GM12865 (cell line): ENCODE data around the gene EIF1AX.

Experiments used
- DNase-seq: peaks from one replicate; pipeline ENCODE4 v3.0.0; 2010; ENCODE audit warnings: low read depth
- H3K4me3 ChIP-seq: 2 replicates; pipeline ENCODE4 v1.5.1; 2011; ENCODE audit warnings: mild to moderate bottlenecking, low read depth, low read length, control low read depth
- CTCF ChIP-seq: IDR thresholded peaks from 2 replicates; pipeline ENCODE4 v1.5.1; 2011; ENCODE audit warnings: low read length, control low read depth, low read depth, inconsistent platforms; ENCODE audit not compliant: insufficient read depth; ENCODE audit errors: missing control alignments

Gene EIF1AX

GRCh38 chrX:20116087-20116576 is 25.5 kb downstream of the EIF1AX start:
- H3K4me3 ChIP-seq, result no peak overlapping the region
- TF ChIP-seq CTCF, result no peak

GRCh38 chrX:20112022-20112774 is 29.4 kb downstream of the EIF1AX start:
- DNase-seq, result no peak
- no peak for TF ChIP-seq CTCF
- no peak overlapping the region for H3K4me3 ChIP-seq

More at GRCh38 chrX:20116087-20116576, 25.5 kb downstream of the EIF1AX start:
- DNase-seq, result no peak

- DNase-seq, result no peak
- no peak for TF ChIP-seq CTCF
- no peak overlapping the region for H3K4me3 ChIP-seq
These were observed 30.4 kb downstream of the EIF1AX start for GRCh38 chrX:20111271-20111670.

- DNase-seq, result no peak
- no peak overlapping the region for H3K4me3 ChIP-seq
- no peak for TF ChIP-seq CTCF
These were observed 39.6 kb downstream of the EIF1AX start for GRCh38 chrX:20101934-20102581.

- TF ChIP-seq CTCF, result no peak
- DNase-seq, result no peak
- no peak overlapping the region for H3K4me3 ChIP-seq
These were observed 50.1 kb downstream of the EIF1AX start for GRCh38 chrX:20091499-20091898.

GRCh38 chrX:20089845-20090244 is 51.8 kb downstream of the EIF1AX start:
- no peak for DNase-seq
- H3K4me3 ChIP-seq, result no peak overlapping the region
- TF ChIP-seq CTCF, result no peak
